ENCODE data around the gene B3GAT2. TPM values are rescaled to one million over a fixed set of nuclear protein-coding genes. Genes with fewer than 3 reads are reported as not detected.

B3GAT2 gene, protein sequence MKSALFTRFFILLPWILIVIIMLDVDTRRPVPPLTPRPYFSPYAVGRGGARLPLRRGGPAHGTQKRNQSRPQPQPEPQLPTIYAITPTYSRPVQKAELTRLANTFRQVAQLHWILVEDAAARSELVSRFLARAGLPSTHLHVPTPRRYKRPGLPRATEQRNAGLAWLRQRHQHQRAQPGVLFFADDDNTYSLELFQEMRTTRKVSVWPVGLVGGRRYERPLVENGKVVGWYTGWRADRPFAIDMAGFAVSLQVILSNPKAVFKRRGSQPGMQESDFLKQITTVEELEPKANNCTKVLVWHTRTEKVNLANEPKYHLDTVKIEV
- under 1 TPM in 1 of 10 donors, not detected in 9; 0.05 TPM for total RNA-seq
- under 1 TPM in 1 of 2 donors, not detected in 1; 0.10 TPM for polyA plus RNA-seq
- long read RNA-seq, donor 1 = 0 reads
- long read RNA-seq, donor 2, partial matches to known transcripts = 0 of 2 reads
- long read RNA-seq, donor 2, other reads (novel, unspliced or antisense) = 2 of 2 reads
- long read RNA-seq, donor 3, partial matches to known transcripts = 0 of 1 reads
- long read RNA-seq, donor 3, other reads (novel, unspliced or antisense) = 1 of 1 reads

DNA sequence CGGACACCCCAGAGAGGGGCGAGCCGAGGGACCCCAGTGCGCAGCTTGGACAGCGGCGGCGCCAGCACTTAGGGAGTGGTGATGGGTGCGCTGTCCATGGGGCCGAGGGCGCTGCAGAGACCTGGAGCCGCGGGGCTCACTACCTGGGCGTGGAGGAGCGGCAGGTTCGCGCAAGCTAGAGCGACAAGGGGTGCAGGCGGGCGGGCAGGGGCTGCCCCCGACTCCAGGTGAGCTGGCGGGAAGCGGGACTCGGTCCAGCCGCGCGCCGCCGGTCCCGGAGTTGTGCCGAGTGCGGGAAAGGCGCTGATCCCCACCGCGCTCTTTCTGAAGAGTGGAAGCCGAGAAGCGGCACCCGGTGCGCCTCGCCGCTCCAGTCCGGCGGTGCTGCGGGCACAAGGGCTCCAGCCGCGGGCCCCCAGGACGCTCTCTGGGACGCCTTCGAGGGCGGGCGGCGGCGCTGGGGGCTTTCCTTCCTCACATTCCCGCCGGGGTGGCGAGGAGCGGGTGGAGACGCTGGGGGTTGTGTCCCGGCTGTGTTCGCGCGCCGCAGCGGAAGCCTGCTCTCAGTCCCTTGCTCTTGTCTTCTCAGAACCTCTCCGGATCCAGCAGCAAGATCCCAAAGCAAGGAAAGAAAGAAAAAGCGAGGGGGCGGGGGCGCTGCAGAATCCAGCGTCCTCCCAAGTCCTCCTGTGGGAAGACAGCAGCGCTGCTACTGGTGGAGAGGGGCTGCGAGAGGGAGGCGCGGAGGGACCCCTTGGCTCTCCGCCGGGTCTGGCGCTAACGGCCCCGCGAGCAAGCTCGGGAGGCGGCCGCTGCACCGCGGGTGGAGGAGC, at the start of gene B3GAT2:
TSS of gene B3GAT2 (minus strand) at position 610 of the 833 bp plus-strand sequence. CDS start 631 bp downstream, outside the sequence.
- TF ChIP-seq, protein P1, sequence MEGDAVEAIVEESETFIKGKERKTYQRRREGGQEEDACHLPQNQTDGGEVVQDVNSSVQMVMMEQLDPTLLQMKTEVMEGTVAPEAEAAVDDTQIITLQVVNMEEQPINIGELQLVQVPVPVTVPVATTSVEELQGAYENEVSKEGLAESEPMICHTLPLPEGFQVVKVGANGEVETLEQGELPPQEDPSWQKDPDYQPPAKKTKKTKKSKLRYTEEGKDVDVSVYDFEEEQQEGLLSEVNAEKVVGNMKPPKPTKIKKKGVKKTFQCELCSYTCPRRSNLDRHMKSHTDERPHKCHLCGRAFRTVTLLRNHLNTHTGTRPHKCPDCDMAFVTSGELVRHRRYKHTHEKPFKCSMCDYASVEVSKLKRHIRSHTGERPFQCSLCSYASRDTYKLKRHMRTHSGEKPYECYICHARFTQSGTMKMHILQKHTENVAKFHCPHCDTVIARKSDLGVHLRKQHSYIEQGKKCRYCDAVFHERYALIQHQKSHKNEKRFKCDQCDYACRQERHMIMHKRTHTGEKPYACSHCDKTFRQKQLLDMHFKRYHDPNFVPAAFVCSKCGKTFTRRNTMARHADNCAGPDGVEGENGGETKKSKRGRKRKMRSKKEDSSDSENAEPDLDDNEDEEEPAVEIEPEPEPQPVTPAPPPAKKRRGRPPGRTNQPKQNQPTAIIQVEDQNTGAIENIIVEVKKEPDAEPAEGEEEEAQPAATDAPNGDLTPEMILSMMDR (IDR thresholded peaks at IDR 0.05) = no peak

DNA sequence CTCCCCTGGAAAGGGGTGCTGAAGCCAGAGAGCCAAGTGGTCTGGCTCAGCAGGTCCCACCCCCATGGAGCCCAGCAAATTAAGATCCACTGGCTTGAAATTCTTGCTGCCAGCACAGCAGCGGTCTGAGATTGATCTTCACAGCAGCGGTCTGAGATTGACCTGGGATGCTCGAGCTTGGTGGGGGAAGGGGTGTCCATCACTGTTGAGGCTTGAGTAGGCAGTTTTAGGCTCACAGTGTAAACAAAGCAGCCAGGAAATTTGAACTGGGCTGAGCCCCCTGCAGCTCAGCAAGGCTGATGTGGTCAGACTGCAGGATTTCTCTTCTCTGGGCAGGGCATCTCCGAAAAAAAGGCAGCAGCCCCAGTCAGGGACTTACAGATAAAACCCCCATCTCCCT, 41.3 kb upstream of the B3GAT2 start:
- TF ChIP-seq, protein P1 (IDR thresholded peaks at IDR 0.05) = no peak
- ATAC-seq (no peak), DNase-seq (no peak)
- H3K27me3 ChIP-seq = peaks cover 0 to 13% (median 0%) of the 10 kb centered on the region in 7 donors
- no peak overlapping the region for H3K27ac ChIP-seq
- H3K9me3 ChIP-seq = peaks cover 0 to 10% (median 0%) of the 10 kb centered on the region in 11 donors
- H3K4me3 ChIP-seq = no peak overlapping the region
- H3K4me1 ChIP-seq = no peaks in the 10 kb centered on the region
- WGBS, 2 donors = 28 to 30% methylated on average over 4 of the region's 4 CpGs
- intact Hi-C loops (cut with DNase I) = no loop called here
- H3K36me3 ChIP-seq = no peaks in the 10 kb centered on the region

More for the DNA sequence above, at the start of gene B3GAT2:
- WGBS, 2 donors = 0 to 1% methylated on average over 83 of the region's 83 CpGs
- DNase-seq = peak in 1 of 2 donors; percentile 4
- H3K27ac ChIP-seq = no peak within 1 kb of the TSS
- H3K27me3 ChIP-seq = peaks cover 8 to 87% (median 43%) of the 10 kb centered on the region in 7 donors
- ATAC-seq = peak; percentile 41 to 62 (median 54)
- intact Hi-C loops (cut with DNase I) = loop anchor here in 6 of 10 donors (2.0 to 10.0 kb wide), 6 partner anchors 72 to 412 kb away; no protein-coding TSS in a partner anchor
- no peaks in the 10 kb centered on the region for H3K36me3 ChIP-seq
- peaks cover 6 to 24% (median 15%) of the 10 kb centered on the region in 9 donors for H3K4me1 ChIP-seq
- no peaks in the 10 kb centered on the region for H3K9me3 ChIP-seq
- H3K4me3 ChIP-seq = peak within 1 kb of the TSS; percentile 49 to 66 (median 60)

DNA sequence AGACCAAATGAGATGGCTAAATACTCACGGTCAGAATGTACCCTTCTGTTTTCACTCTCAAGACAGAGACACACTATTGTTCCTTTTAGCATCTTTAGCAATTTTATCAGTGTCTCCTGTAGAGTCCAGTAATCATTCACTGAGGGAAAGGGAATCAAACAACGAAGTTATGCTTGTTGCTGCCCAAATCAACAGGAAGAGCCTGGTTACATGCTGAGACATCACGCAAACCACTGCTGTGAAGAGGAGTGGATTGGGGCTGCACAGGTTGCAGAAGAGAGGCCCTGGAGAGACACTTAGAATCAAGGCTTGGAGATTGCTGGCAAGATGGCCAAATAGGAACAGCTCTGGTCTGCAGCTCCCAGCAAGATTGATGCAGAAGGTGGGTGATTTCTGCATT, 40.5 kb upstream of the B3GAT2 start:
- DNase-seq = no peak
- WGBS, 2 donors = 57 to 68% methylated on average over 3 of the region's 3 CpGs
- Histone ChIP-seq H3K27ac (no peak overlapping the region), H3K9me3 (peaks cover 0 to 2% (median 0%) of the 10 kb centered on the region in 11 donors), H3K36me3 (no peaks in the 10 kb centered on the region), H3K4me1 (no peaks in the 10 kb centered on the region), H3K27me3 (peaks cover 0 to 13% (median 0%) of the 10 kb centered on the region in 7 donors), H3K4me3 (no peak overlapping the region)
- intact Hi-C loops (cut with DNase I) = no loop called here
- no peak for ATAC-seq
- TF ChIP-seq, protein P1 (IDR thresholded peaks at IDR 0.05) = no peak

DNA sequence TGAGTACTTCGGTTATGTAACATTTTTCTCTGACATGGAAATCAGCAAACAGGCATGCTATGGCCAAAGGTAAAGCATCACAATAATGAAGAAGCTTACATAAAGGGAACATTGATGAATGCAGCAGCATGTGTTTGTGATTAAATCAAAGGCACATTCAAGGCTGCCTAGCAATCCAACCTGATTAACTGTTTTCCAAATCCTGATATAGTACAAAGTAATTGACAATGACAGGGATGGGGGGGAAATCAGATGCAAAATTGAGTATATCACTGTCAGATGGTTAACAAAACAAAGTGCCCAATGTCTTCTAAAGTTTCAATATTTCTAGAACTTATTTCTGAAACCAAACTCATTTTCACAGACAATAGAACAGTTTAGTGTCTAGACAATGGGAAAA, 39.2 kb upstream of the B3GAT2 start:
- no peaks in the 10 kb centered on the region for H3K36me3 ChIP-seq
- H3K9me3 ChIP-seq = no peaks in the 10 kb centered on the region
- no peak for ATAC-seq
- intact Hi-C loops (cut with DNase I) = no loop called here
- TF ChIP-seq, protein P1 (IDR thresholded peaks at IDR 0.05) = no peak
- WGBS, 2 donors = 66 to 89% methylated on average over 1 of the region's 1 CpG
- DNase-seq = no peak
- H3K4me3 ChIP-seq = no peak overlapping the region
- no peak overlapping the region for H3K27ac ChIP-seq
- H3K27me3 ChIP-seq = peaks cover 0 to 13% (median 0%) of the 10 kb centered on the region in 7 donors
- H3K4me1 ChIP-seq = no peaks in the 10 kb centered on the region

Data from heart right ventricle (tissue), 16 donors.